Stimulated activated CD4-positive, alpha-beta T cell treated with anti-CD3 and anti-CD28 coated beads, Interleukin-1b, Interleukin-23, amount 100 ng/mL, for 48 hours (primary cell): ENCODE data around the gene AGO4.
"Not testable (repeated sequence)": the region's sequence is repeated elsewhere in the genome, so short reads cannot be mapped to it uniquely, and the experiment has no call there.

Experiments used
- DNase-seq: peaks from one replicate; pipeline ENCODE4 v3.0.0-alpha.2; 2020

AGO4 gene

GRCh38 chr1:35869245-35869950 lies 61.6 kb downstream of the AGO4 start:
- DNase-seq = not testable (repeated sequence)

GRCh38 chr1:35870651-35871309 lies 63.0 kb downstream of the AGO4 start:
- no peak for DNase-seq

DNA sequence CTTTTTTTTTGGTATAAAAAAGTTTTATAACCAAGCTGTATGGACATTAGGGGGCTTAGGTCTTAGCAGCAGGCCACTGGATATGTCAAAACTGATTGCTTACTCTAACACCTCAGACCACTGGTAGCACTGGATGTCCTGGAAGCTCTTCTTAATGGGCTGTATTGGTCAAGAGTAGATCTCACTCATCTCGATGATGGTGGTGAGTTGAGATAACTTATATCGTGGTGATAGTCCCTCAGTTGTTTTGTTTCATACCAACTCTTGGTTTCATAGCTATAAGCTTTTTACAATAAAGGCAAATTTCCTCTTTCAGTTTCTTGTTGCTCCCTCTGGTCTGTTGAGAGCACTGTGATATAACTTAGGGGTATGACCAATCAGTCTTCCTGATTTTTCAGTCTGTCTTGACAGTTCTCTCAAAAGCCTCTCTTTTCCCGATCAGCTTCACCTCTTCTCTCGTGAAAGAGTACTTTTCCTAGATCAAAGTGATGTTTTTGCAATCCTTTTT lies 65.5 kb downstream of the AGO4 start:
- no peak for DNase-seq

- DNase-seq = not testable (repeated sequence)
Measured at GRCh38 chr1:35874115-35874514, 66.3 kb downstream of the AGO4 start.

GRCh38 chr1:35876988-35877387 lies 69.2 kb downstream of the AGO4 start:
- no peak for DNase-seq

- DNase-seq = no peak
Measured at GRCh38 chr1:35881850-35882273, 74.0 kb downstream of the AGO4 start.

- DNase-seq = no peak
Measured at GRCh38 chr1:35882586-35882944, 74.7 kb downstream of the AGO4 start.

DNA sequence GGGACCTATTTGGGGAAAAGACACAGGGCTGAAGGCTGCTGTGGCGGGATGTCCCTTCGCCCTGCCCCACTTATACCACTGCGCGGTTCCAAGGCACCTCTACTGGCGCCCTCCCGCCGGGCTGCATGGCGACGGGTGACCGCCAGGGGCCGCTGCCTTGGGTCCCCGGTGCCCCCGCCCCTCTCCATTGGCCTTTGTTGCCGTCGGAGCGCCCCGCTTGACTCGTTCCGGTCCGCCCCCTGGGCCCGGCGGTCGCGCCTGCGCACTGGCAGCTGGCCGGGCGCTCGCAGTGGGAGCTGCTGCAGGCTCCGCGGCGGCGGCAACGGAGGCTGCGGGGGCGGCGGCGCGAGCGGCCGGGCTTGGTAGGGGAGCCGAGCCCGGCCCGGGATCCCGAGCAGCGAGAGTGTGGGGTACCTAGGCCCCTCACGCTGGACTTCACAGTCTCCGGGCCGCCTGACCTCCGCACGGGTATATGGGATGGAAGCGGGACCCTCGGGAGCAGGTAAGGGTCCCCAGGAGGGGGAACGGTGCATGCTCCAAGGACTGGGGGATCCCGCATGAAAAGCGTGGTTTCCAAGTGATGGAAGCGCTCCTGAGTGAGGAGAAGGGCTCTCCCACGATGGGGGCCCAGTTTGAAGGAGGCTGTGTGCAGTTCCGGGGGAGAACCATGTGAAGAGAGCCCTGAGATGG lies 75.3 kb downstream of the AGO4 start, which contains the start of gene AGO1:
TSS of gene AGO1 (plus strand) at position 265 of the 690 bp plus-strand sequence. CDS start at position 478, 213 bp downstream.
- peak; percentile 97 for DNase-seq

- peak; percentile 26 for DNase-seq
Measured at GRCh38 chr1:35883635-35884101, 75.9 kb downstream of the AGO4 start.

DNA sequence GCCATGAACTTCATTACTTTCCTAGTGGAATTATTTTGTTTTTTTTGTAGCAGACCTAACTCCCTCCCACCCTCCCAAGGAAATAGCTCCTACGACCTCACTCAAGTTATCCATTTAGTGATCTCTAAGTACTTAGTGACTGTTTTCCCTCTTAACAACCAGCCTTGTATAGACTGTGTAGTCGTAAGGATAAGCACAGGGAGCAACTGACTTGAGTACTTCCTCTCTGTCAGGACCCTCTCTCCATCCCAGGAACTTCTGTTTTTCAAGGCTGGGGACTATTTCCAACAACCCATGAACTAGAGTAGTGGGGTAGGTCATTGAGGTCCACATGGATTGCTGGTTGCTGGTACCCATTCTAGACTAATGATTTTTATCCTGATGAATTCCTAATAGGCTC lies 77.1 kb downstream of the AGO4 start:
- no peak for DNase-seq

DNA sequence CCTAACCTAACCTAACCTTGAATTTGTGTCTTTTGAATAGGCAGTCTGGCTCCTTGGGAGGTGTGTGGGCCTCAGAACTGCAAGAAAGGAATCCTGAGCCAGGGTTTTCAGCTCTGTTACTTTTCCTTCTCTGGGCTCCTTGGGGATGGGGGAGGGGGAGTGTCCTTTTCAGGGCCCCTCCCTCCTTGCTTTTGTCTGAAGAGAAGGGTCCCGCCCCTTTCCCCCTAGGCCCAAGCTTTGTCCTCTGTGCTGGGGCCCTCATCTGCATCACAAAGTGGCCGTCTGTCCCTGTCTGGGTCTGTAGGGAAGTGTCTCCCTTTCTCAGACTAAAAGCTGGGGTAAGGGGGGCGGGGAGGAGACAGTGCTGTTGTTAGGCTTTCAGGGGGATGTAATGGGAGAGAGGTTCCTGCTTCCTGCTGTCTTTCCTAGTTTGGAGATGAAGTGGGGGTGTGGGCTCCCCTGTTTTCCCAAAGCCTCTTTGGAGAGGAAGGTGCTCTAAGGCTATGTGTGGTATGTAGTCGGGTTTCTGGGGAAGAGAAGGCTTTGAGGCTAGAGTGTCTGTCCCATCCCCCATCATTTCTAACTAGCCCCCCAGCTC lies 78.2 kb downstream of the AGO4 start:
- DNase-seq = no peak

DNA sequence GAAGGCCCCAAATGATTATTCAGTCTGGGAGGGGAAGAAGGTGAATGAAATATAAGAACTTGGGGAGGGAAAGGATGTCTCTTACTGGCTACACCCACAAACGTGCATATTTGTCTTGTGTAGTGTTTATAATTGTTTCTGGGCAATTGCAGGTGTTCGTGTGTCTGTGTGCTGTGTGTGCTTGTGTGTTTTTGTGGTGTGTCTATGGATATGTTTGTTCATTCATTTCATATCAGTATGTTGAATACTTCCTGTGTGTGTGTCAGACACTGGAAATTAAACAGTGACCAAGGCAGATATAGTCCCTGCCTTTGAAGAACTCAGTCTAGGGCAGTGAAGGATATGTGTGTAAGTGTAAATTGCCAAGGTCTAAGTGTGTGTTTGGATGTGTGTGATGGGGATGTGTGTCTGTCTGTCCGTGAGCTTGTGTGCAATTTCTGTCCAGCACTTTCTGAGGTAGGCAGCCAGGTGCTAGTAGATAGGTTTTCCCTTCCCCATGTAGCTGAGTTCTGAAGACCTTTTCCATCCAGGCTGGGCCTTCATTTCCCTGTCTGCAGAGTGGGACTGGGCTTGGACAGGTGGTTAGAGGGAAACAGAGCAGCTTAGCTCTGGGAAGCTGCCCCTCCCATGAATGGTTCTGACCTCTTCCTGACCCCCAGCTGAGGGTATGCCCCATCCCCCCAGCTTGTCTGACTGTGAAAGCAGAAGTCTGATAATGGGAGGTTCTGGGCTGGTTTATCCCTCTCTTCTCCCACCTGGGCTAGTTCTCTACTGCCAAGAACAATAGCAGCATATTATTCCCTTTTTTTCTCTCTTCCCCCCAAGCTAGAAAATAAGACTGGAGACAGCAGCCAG lies 79.0 kb downstream of the AGO4 start:
- no peak for DNase-seq

DNA sequence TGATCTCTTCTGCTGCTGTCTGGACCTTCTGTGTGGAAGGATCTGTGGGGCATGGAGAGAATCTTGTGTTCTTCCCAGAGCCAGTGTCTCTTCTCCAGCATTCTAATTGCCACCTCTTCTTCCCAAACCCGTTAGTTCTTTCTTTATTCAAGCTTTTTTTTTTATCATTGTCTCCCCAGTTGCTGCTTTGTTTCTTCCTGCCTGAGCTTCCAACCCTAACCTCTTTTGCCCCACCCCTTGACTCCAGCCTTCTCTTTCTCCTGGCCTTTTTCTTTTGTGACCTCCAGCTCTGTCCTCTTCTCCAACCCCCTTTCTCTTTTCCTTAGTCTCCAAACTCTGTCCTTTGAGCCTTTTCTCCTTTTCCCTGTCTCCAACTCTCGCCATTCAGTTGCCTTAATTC lies 79.7 kb downstream of the AGO4 start:
- no peak for DNase-seq

DNA sequence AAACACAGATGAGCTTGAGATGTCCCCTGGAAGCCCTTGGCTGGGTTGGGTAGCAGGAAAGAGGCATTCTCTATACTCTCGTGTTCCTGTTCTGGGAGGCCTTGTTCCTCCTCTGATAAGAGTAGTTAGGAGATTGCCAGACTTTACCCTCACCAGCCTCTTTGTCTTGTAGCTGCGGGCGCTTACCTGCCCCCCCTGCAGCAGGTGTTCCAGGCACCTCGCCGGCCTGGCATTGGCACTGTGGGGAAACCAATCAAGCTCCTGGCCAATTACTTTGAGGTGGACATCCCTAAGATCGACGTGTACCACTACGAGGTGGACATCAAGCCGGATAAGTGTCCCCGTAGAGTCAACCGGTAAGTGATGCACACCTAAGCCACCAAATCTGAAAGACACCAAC lies 80.4 kb downstream of the AGO4 start:
- DNase-seq = no peak

GRCh38 chr1:35888981-35889380 lies 81.2 kb downstream of the AGO4 start:
- not testable (repeated sequence) for DNase-seq

- no peak for DNase-seq
Measured at GRCh38 chr1:35893051-35893879, 85.4 kb downstream of the AGO4 start.

DNA sequence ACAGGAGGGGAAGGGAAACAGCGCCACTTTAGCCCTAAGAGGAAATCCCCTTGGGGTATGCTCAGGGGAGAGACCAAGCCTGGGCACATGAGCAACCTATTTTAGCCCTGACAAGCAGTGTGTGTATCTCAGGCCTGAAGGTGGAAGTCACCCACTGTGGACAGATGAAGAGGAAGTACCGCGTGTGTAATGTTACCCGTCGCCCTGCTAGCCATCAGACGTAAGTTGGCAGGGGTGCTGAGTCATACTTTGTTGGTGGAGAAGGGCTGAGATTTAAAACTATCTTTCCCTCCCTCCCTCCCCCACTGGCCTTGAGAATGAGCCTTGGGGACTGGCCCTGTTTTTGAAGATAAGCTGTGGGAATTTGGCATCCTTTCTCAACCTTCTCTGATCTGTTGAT lies 86.4 kb downstream of the AGO4 start:
- DNase-seq = no peak

GRCh38 chr1:35894656-35895055 lies 86.8 kb downstream of the AGO4 start:
- DNase-seq = no peak

DNA sequence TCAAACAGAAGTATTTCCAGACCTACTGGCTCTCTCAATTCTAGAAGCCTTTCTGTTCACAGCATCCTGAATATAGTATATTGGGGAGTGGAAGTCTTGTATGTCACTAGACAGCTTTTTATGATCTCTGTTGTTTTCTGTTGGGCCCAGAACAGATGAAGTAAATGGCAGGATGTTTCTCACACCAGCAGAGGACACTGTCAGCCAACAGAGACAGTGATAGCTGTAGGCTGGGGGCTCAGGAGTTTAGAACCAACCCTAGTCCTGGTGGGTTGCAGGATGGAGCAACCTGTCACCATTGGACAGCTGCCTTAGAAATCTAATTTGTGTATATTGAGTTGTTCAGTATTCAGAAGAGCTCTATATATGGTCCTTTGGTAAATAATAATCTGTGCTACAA lies 92.1 kb downstream of the AGO4 start:
- no peak for DNase-seq

- DNase-seq = no peak
Measured at GRCh38 chr1:35901235-35901634, 93.4 kb downstream of the AGO4 start.

GRCh38 chr1:35902671-35903070 lies 94.9 kb downstream of the AGO4 start:
- DNase-seq = no peak
